AG09319 (cell line): ENCODE measurements around the gene ZXDC.
A peak's percentile ranks its signal among the peaks of the same experiment; 100 is the strongest.

Experiments
- DNase-seq: peaks from one replicate; pipeline ENCODE4 v3.0.0-alpha.2; 2010; ENCODE audit warnings: low read depth; ENCODE audit errors: extremely low read depth
- TF ChIP-seq, protein P1 (sequence below): IDR thresholded peaks from 2 replicates; pipeline ENCODE4 v1.5.1; 2011; ENCODE audit warnings: low read depth, mild to moderate bottlenecking, inconsistent platforms, low read length, moderate library complexity

ZXDC gene

DNA sequence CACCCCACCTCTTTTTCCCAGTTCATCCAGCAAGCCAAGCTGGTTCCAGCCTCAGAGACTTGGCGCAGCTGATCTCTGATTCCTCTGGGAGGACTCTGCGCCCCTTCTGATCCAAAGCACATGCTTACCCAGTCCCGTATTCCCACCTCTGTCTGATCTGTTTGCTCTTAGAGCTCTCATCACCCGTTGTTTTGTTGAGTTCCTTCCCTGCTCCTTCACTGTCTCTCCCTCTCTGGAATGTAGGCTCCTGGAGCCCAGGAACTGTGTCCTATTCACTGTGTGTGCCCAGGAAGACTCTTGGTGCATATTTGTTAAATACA, 1.3 kb upstream of the ZXDC start:
- TF ChIP-seq, protein P1, sequence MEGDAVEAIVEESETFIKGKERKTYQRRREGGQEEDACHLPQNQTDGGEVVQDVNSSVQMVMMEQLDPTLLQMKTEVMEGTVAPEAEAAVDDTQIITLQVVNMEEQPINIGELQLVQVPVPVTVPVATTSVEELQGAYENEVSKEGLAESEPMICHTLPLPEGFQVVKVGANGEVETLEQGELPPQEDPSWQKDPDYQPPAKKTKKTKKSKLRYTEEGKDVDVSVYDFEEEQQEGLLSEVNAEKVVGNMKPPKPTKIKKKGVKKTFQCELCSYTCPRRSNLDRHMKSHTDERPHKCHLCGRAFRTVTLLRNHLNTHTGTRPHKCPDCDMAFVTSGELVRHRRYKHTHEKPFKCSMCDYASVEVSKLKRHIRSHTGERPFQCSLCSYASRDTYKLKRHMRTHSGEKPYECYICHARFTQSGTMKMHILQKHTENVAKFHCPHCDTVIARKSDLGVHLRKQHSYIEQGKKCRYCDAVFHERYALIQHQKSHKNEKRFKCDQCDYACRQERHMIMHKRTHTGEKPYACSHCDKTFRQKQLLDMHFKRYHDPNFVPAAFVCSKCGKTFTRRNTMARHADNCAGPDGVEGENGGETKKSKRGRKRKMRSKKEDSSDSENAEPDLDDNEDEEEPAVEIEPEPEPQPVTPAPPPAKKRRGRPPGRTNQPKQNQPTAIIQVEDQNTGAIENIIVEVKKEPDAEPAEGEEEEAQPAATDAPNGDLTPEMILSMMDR = no peak
- DNase-seq = no peak

DNA sequence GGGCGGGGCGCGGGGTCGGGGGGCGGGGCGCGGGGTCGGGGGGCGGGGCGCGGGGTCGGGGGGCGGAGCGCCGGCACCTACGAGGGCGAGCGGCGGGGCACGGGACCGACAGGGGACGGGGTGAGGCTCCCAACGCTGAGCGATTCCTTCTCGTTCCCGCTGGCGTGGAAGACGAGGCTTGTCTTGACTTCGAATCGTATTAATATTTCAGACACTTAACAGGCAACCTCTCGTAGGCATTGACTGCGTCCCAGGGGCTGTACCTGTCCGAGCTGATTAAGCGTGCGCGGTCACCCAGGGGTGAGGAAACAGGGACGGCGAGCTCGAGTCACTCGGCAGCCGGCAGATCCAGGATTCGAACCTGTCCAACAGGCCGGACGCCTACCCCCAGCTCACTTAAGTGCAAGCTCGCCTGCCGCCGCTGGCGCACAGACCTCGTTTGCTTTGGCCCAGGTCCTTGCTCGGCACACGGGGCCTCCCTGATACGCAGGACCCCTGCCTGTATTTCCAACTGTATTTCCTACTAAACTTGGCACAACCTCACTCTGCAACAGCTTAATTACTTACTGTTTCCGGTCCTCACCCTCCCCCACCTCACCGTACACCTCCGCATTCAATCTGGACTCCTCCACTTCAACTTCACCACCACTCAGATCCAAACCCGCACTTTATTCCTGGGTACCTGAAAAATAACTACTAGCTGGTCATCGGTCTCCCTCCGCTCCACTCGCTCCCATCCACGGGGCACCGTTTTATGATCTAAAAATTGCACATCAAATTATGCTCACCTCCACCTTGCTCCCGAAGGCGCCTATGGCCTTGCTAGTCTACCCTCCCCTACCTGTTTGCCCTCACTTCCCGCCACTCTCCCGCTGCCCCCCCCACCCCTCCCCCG, 722 bp upstream of the ZXDC start:
- DNase-seq = no peak
- TF ChIP-seq, protein P1 = no peak

DNA sequence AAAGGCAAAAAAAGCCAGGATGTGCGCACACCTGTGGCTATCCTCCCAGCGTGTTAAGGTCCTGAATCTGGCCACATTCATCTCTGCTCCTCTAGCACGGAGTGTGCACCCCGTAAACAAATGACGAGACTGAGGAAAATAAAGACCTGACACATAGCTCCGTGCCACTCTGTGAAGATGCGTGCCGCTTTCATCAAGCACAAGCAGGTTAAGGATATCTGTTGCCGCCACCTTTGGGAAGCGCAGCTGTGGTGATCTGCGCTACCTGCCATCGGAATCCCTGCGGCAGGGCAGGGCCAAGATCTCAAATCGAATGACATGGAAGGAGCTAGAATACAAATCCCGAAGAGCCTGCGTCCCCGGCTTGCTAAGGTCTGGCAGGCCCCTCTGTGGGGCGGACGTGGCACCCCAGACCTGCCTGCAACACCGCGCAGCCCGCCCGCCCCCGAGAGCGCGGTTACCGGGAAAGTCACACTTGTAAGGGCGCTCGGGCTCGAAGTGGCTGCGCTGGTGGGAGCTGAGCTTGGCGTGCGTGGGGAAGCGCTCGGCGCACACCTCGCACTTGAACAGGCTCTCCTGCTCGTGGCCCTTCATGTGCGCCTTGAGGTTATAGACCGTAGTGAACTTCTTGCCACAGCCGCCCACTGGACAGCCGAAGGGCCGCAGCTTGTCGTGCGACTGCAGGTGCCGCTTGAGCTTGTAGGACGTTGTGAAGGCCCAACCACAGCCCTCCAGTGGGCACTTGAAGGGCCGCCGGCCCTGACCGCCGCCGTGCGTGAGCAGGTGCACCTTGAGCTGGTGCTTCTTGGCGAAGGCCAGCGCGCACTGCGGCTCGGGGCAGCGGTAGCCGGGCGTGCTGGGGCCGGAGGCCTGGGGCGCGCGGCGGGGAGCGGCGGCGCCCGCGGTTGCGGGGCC, 936 bp downstream of the ZXDC start:
- TF ChIP-seq, protein P1 = no peak
- no peak for DNase-seq

DNA sequence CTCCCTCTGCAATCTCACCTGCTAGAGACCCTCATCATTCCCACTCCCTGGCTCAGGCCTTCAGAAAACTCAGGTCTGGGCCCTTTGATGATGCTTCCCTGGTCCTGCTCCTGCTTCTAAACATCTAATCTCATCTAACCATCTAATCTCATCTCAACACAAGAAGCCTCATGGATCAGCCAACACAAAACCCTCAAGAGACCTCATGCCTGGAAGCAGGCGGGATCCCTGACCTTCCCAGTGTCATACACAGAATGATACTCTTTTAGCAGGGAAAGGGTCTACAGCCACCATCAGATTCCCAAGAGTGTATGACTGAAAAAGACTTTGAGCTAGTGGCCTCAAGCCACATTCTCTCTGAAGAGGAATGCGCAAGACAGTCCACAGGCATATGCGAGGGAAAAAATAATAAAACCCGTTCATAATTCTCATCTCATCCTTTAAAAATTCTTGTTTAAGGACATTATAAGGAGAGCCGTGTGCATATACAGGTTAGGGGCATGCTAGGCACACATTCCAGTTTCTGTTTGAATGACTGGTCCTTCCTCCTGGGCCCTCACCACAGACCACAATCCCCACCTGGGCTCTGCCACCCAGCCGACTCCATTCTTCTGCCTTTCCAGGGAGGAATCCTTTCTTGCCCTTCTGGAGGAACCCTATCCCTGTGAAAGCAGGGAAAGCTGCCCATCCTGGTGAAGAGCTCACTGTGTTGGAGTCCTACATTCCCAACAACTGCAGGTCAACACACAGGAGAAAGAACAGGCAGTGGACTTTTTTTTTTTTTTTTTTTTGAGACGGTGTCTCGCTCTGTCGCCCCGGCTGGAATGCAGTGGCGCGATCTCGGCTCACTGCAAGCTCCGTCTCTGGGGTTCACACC, 2.2 kb downstream of the ZXDC start:
- TF ChIP-seq, protein P1 = no peak
- DNase-seq = no peak

DNA sequence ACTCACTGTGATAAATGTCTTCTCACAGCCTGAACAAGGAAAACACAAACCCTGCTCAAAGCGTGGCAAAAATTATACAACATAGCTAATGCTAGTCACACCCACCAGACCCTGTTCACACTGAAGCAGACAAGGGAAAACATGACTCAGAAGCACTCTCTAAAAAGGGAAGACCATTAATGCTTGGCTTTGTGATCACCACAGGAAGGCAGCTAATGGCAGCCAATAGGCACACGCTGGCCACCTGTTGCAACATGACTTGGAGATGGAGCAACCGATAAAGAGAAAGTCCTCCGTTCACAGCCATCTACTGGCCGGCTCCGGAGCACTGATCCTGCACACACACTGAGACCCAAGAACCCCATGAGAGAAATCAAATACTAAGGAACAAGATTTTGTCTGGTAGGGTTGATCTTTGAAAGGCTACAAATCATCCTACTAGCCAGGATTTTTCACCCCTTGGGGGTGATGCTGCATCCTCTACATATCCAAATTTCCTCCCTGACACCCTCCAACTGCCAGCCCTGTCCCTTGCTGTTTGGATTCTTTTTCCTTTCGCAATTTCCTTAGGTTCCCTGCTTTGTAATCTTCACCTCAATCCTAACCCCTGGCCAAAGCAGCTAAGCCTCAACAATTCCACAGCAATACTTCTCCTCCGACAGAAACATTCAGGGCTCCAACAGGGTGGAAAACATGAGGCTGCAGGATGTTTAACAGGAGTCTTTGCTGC, 3.2 kb downstream of the ZXDC start:
- TF ChIP-seq, protein P1 = peak; percentile 17
- DNase-seq = peak; percentile 76

DNA sequence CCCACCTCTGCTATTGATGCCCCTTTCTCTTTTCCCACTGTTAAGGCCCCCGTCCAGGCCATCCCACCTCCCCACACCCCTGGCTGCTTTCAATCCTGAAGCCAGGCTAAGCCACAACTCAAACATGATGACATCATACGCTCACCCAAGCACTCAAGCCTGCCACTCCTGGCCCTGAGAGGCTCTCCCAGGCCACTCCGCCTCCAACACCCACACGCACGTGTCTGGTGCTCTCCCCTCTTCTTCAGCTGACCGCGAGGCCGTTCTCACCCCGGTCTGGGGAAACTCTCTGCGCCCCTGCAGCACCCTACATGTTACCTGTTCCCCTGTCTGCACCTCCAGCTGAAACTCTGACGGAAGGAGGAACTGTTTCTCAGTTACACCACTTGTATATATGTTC, 6.2 kb downstream of the ZXDC start:
- TF ChIP-seq, protein P1 = no peak
- DNase-seq = no peak
